HepG2 (cell line): ENCODE results near the gene ST6GALNAC2. TPM values are rescaled to one million over a fixed set of nuclear protein-coding genes. Genes with fewer than 3 reads are reported as not detected.

Experiments used
- FOXO4 ChIP-seq: sonication (generic); formaldehyde crosslinking; conservative IDR thresholded peaks from 2 replicates; pipeline ENCODE4 v1.8.1; 2023; ENCODE audit warnings: missing genetic modification reagents
- HMGXB3 ChIP-seq: sonication (generic); formaldehyde crosslinking; IDR thresholded peaks from 2 replicates; pipeline ENCODE4 v1.4.0; 2020; ENCODE audit warnings: missing genetic modification reagents, borderline replicate concordance
- HOMEZ ChIP-seq: IDR thresholded peaks from 2 replicates; pipeline ENCODE4 v1.6.1; 2016; ENCODE audit warnings: low read depth
- ZHX2 ChIP-seq, 2 experiments: sonication (generic) in 1 of 2; formaldehyde crosslinking in 1 of 2; IDR thresholded peaks; 2 replicates each; pipeline versions ENCODE4 v1.6.1 to v1.9.0; 2014 to 2022; ENCODE audit warnings: antibody characterized with exemption in 1 of 2, borderline replicate concordance in 1 of 2, inconsistent platforms in 1 of 2, low read depth in 1 of 2, missing genetic modification reagents in 1 of 2
- ZNF10 ChIP-seq: sonication (generic); formaldehyde crosslinking; IDR thresholded peaks from 2 replicates; pipeline ENCODE4 v1.4.0; 2020; ENCODE audit warnings: mild to moderate bottlenecking, low read depth, missing genetic modification reagents, borderline replicate concordance
- ZNF138 ChIP-seq: sonication (generic); formaldehyde crosslinking; IDR thresholded peaks from 2 replicates; pipeline ENCODE4 v1.5.0; 2020; ENCODE audit warnings: mild to moderate bottlenecking, low read depth, missing genetic modification reagents
- ZNF609 ChIP-seq: sonication (generic); formaldehyde crosslinking; IDR thresholded peaks from 2 replicates; pipeline ENCODE4 v1.4.0; 2020; ENCODE audit warnings: mild to moderate bottlenecking, missing genetic modification reagents, borderline replicate concordance
- ZNF788 ChIP-seq: sonication (generic); formaldehyde crosslinking; IDR thresholded peaks from 2 replicates; pipeline ENCODE4 v1.5.0; 2020; ENCODE audit warnings: mild to moderate bottlenecking, missing genetic modification reagents, borderline replicate concordance
- polyA plus RNA-seq, 8 experiments: library from polyadenylated mRNA; depleted of rRNA in 3 of 8; stranded (reverse) in 7 of 8; unstranded in 1 of 8; fragments of >200 nt; fragmentation: Illumina TruSeq in 4 of 8; extraction: Trizol in 4 of 8; gene quantifications; 2 replicates each; pipeline versions ENCODE4 v1.2.1 to v1.2.3, GENCODE V29; 2011 to 2016; ENCODE audit warnings: low read depth in 4 of 8, missing spikeins in 1 of 8, mixed read lengths in 1 of 8; ENCODE audit not compliant: insufficient read depth in 1 of 8
- total RNA-seq, 5 experiments: library from RNA; depleted of rRNA; stranded (reverse); fragments of >200 nt; fragmentation: Illumina TruSeq; extraction: Trizol; gene quantifications; 2 replicates each; pipeline ENCODE4 v1.2.3, GENCODE V29; 2016; ENCODE audit warnings: low read depth in 1 of 5

ST6GALNAC2 gene
- total and polyA plus RNA-seq, 2 of the 13 experiments (the other 11 are each of a cell fraction or from before 2014, with no cell fraction given): 0.12 to 0.49 TPM

GRCh38 chr17:76569607-76570279 is 15.9 kb downstream of the ST6GALNAC2 start (continued):
- TF ChIP-seq ZNF138 (CRISPR knock-in tag): no peak
- TF ChIP-seq ZNF10 (CRISPR knock-in tag): no peak
- TF ChIP-seq HOMEZ (CRISPR knock-in tag): no peak; the same call in 1 of the 2 replicates
- no peak for TF ChIP-seq ZNF788 (CRISPR knock-in tag)
- no peak; the same call in 1 of the 2 replicates for TF ChIP-seq ZNF609 (CRISPR knock-in tag)
- TF ChIP-seq ZHX2 (IDR thresholded peaks at IDR 0.05; ENCODE audit: low read depth): no peak
- TF ChIP-seq ZHX2 (CRISPR knock-in tag; IDR thresholded peaks at IDR 0.05; ENCODE audit: borderline replicate concordance): no peak
- TF ChIP-seq HMGXB3: no peak
- TF ChIP-seq FOXO4 (CRISPR knock-in tag): 0 out of 2 replicates have a peak, but pooled peaks have one; percentile 89
